Fibroblast of skin of scalp (primary cell): ENCODE results near the gene CYBA.
A peak's percentile ranks its signal among the peaks of the same experiment; 100 is the strongest.

Experiments used
- DNase-seq: peaks from one replicate; pipeline ENCODE4 v3.0.0-alpha.2; 2013

The CYBA gene

DNA sequence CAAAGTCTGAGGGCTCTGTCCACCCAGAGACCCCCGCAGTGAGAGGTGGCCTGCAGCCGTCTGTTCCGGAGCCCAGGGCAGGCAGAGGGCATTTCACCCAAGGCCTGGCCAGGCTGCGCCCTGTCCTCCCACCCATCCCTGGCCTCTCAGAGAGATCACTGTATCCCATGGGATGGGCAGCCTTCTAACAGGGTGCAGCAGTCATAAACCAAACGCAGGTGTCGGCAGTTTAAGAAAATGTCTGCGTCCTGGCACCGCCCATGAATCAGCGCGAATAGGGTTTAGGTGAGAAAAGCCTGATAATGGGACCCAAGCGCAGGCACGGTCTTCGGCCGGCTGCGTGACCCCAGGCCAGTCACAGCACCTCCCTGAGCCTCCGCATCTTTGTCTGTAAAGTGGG, 5.4 kb downstream of the CYBA start:
- DNase-seq: no peak

DNA sequence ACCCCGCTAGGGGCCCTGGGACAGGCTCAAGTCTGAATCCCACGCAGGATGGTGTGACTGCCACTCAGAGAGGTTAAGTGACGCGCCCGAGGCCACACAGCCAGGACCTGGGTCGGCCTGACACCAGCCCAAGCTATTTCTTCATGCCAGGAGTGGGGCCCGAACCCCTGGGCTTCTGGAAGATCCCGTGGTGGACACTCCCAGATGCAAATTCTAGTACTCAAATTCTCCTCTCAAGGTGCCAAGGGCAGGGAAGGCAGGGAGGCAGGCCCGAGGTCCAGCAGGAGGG, 7.3 kb downstream of the CYBA start:
- no peak for DNase-seq

DNA sequence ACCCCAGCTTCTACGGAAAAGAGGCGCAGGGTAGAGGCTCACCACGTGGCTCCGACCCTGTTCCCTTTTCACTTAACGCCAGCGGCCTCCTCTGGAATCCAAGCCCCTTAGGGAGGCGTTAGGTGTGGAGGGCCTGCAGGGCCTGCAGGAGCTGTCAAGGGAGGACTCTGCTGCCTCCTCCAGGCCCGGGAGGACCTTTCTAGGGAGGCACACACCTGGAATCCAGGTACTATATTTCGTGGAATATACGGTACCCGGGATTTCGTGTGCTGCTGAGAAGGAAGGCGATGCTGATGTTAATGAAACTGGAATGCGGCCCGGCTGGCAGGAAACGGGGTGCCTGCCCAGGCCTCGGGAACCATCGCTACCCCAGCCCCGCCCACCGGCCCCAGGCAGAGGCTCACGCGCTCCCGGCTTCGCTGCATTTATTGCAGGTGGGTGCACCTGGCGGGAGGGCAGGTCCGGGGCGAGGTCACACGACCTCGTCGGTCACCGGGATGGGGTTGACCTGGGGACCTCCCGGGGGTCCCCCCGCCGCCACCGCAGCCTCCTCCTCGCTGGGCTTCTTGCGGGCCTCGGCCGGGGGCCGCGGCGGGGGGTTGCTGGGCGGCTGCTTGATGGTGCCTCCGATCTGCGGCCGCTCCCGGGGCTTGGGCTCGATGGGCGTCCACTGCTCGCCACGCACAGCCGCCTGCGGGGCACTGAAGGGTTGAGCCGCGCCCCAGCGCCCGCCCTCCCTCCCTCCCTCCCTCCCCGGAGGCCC, 7.8 kb downstream of the CYBA start:
- no peak for DNase-seq

GRCh38 chr16:88640498-88641247, 10.2 kb downstream of the CYBA start:
- no peak for DNase-seq

GRCh38 chr16:88640039-88640495, 10.8 kb downstream of the CYBA start:
- no peak for DNase-seq

GRCh38 chr16:88639231-88640038, 11.4 kb downstream of the CYBA start:
- DNase-seq: no peak

GRCh38 chr16:88638323-88639230, 12.3 kb downstream of the CYBA start, which contains the start of gene IL17C:
Gene IL17C, plus strand, starts transcription at chr16:88638572. Its CDS starts 70 bp downstream, at chr16:88638642.
- no peak for DNase-seq

GRCh38 chr16:88636488-88637265, 14.2 kb downstream of the CYBA start:
- DNase-seq: no peak

- DNase-seq: no peak
These were observed 15.1 kb downstream of the CYBA start for GRCh38 chr16:88635671-88636319.

DNA sequence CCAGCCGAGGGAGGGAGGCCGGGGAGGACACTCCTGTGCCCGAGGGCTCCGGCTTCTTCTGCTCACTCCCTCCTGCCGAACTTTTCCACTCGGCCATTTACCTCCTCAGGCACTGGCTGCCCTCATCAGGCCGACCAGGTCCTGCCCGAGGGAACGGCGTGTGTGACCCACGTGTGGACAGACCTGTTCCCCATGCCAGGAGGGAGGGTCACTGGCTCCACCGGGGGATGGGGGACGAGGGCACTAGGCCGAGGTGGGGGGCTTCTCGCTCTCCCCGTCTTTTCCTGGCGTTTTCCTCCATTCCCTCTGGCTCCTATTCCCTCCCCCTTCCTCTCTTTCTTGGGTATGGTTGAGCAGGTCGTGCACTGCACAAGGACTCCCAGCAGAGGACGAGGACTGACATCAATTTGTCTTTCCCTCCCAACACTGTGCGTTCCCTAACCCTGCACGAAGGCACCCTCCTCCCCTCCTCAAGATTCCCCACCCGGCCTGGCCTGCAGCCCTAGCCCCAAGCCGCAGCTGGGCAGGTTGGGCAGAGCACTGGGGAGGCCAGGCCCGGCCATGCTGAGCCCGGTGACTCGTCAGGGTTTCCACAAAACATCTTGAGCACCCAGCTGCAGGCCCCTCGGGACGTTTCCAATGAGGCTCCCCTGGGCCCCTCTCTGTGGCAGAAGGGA, 15.7 kb downstream of the CYBA start:
- no peak for DNase-seq

DNA sequence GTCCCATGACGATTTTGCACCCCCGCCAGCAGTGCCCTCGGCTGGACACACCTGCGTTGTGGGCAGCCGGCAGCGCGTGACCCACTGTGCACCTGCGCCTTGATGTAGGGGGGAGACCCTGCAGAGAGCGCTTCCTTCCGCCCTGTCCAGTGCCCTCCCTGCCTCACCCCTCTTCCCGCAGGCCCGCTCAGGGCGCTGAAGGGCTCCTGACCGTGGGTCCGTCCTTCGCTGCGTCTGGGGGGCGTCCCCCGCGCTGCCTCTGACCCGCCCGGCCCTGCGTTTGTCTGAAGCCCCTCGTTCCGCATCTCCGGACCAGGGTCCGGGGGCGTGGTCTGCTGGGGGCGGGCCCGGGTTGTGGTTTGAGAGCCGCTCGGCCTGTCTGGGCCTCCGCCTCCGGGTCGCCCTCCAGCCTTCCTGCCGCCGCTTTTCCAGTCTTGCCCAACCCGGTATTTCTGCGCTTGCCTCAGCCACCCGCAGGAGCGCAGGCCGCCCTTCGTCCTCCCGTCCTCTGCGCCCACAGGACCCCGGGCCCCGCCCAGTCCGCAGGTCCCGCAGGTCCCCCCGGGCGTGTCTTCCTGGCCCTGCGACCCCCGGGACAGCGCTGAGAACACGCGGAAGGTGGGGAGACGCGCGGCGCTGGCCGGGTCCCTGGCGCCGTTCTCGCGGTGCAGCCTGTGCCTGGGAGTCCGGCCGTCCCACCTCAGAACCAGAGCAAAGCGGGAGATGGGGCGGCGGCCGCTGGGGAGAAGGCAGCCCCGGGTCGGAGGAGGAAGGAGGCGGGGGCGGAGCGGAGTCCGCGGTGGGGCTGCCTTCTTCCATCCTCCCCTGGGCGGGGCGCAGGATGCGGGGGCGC, 16.5 kb downstream of the CYBA start:
- no peak for DNase-seq

- no peak for DNase-seq
These were observed 17.1 kb downstream of the CYBA start for GRCh38 chr16:88633684-88634140.

GRCh38 chr16:88632587-88632930, 18.3 kb downstream of the CYBA start:
- DNase-seq: no peak

DNA sequence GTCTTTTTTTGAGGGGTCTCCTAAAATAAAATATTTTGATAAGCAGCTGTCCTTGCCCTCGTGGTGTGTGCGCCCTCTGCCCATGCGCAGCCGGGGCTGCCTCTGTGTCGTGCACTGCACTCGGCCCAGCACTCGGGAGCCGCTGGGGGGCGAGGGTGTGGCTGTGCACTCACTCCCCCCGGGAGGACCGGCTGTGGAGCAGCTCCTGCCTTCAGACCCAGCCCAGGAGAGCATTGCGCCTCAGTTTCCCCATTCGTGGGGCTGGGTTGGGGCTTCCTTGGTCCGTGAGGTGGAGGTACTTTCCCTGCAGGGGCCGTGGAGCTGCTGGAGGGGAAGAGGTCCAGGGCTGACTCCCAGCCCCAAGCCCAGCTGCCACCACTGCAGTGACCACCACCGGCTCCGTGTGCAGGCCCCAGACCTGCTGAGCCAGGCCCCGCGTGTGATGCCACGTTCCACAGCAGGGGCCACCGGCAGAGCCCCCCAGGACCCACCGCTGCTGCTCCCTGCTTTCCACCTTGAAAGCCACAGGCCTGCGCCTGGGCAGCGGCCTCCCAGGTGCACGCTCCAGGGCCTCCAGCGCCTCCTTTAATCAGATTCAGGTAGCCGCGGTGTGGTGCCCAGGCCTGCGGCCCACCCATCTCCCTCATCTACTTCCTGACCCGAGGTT, 18.8 kb downstream of the CYBA start:
- DNase-seq: no peak

GRCh38 chr16:88631384-88631783, 19.5 kb downstream of the CYBA start:
- no peak for DNase-seq

- DNase-seq: no peak
These were observed 19.9 kb downstream of the CYBA start for GRCh38 chr16:88630941-88631340.

- DNase-seq: no peak
These were observed 20.4 kb downstream of the CYBA start for GRCh38 chr16:88630433-88630832.

- no peak for DNase-seq
These were observed 21.0 kb downstream of the CYBA start for GRCh38 chr16:88629835-88630234.

DNA sequence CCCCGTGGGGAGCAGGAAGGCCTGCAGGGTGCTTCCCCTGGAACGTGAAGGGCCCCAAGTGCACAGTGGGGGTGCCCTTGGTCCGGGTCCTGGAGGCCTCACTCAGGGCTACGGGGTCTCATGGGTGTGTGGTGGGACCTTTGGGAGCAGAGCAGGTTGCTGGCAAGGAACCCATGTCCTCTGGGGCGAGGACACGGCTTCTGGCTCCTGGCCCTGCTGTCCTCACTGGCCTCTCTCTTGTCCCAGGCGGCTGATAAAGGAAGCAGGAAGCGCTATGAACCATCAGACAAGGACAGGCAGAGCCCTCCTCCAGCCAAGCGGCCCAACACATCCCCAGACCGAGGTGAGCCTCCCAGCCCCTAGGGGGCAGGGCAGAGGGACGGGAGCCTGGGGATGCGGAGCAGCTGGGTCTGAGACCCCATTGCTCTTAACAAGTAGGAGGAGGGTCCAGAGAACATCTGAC, 22.3 kb downstream of the CYBA start:
- peak; percentile 30 for DNase-seq
